ENCODE data around the gene TMEM129. TPM values are rescaled to one million over a fixed set of nuclear protein-coding genes. Genes with fewer than 3 reads are reported as not detected.

Gene TMEM129
- total RNA-seq, 1 donor from 2014 or later, result 192 TPM

- intact Hi-C loops (cut with DNase I), result no loop called here
- TF ChIP-seq, protein P1, sequence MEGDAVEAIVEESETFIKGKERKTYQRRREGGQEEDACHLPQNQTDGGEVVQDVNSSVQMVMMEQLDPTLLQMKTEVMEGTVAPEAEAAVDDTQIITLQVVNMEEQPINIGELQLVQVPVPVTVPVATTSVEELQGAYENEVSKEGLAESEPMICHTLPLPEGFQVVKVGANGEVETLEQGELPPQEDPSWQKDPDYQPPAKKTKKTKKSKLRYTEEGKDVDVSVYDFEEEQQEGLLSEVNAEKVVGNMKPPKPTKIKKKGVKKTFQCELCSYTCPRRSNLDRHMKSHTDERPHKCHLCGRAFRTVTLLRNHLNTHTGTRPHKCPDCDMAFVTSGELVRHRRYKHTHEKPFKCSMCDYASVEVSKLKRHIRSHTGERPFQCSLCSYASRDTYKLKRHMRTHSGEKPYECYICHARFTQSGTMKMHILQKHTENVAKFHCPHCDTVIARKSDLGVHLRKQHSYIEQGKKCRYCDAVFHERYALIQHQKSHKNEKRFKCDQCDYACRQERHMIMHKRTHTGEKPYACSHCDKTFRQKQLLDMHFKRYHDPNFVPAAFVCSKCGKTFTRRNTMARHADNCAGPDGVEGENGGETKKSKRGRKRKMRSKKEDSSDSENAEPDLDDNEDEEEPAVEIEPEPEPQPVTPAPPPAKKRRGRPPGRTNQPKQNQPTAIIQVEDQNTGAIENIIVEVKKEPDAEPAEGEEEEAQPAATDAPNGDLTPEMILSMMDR (IDR thresholded peaks at IDR 0.05), result no peak
- no peaks in the 10 kb centered on the region for H3K9me3 ChIP-seq
- H3K36me3 ChIP-seq, result no peaks in the 10 kb centered on the region
- no peak overlapping the region for H3K27ac ChIP-seq
- peaks cover 0 to 2% of the 10 kb centered on the region in 2 donors for H3K4me1 ChIP-seq
- no peak overlapping the region for H3K4me3 ChIP-seq
- DNase-seq (ENCODE audit: low spot score in 2 of 2), result no peak
- no peaks in the 10 kb centered on the region for H3K27me3 ChIP-seq
These were observed 32.2 kb upstream of the TMEM129 start for GRCh38 chr4:1753294-1753696.

DNA sequence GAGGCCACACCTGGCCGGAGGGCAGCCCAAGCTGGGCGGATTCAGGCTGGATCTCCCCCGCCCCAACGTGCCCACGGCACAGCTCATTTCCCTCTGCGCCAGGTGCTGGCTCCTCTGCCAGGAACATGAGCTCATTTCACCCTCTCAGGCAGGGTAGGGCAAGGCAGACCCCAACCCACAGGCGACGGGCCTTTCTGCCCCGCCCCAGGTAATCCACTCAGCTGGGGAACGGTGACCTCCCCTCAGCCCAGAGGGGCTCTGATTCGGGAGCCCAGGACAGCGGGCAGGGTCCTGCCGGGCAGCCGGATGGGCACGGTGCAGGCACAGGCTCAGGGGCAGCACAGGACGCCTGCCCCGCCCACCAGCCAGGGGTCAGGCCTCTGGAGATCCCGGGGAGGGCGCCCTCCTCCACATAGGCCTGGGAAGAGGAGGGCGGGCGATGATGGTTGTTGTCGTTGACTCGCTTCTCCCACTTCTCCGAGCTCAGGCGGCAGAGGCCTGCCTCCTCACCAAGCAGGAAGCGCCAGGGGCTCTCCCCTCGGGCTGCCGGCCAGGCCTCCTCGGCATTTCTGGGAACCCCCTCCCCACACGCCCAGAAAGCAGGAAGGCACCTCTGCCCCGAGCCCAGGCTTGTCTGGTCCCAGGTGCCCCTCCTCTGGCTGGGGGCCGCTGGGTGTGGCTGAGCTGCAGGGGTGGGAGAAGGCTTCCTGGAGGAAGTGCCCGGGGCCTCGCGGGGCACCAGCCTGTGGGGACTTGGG is 31.3 kb upstream of the TMEM129 start:
- intact Hi-C loops (cut with DNase I), result no loop called here
- no peaks in the 10 kb centered on the region for H3K27me3 ChIP-seq
- H3K4me1 ChIP-seq, result peaks cover 0 to 2% of the 10 kb centered on the region in 2 donors
- no peaks in the 10 kb centered on the region for H3K36me3 ChIP-seq
- TF ChIP-seq, protein P1 (IDR thresholded peaks at IDR 0.05), result no peak
- no peak for DNase-seq (ENCODE audit: low spot score in 2 of 2)
- no peaks in the 10 kb centered on the region for H3K9me3 ChIP-seq
- H3K4me3 ChIP-seq, result no peak overlapping the region
- no peak overlapping the region for H3K27ac ChIP-seq

- Histone ChIP-seq H3K27me3 (no peaks in the 10 kb centered on the region), H3K9me3 (no peaks in the 10 kb centered on the region), H3K27ac (no peak overlapping the region), H3K4me1 (peaks cover 0 to 2% of the 10 kb centered on the region in 2 donors), H3K36me3 (no peaks in the 10 kb centered on the region), H3K4me3 (no peak overlapping the region)
- intact Hi-C loops (cut with DNase I), result no loop called here
- DNase-seq (ENCODE audit: low spot score in 2 of 2), result no peak
- TF ChIP-seq, protein P1 (IDR thresholded peaks at IDR 0.05), result no peak
These were observed 30.8 kb upstream of the TMEM129 start for GRCh38 chr4:1751919-1752283.

DNA sequence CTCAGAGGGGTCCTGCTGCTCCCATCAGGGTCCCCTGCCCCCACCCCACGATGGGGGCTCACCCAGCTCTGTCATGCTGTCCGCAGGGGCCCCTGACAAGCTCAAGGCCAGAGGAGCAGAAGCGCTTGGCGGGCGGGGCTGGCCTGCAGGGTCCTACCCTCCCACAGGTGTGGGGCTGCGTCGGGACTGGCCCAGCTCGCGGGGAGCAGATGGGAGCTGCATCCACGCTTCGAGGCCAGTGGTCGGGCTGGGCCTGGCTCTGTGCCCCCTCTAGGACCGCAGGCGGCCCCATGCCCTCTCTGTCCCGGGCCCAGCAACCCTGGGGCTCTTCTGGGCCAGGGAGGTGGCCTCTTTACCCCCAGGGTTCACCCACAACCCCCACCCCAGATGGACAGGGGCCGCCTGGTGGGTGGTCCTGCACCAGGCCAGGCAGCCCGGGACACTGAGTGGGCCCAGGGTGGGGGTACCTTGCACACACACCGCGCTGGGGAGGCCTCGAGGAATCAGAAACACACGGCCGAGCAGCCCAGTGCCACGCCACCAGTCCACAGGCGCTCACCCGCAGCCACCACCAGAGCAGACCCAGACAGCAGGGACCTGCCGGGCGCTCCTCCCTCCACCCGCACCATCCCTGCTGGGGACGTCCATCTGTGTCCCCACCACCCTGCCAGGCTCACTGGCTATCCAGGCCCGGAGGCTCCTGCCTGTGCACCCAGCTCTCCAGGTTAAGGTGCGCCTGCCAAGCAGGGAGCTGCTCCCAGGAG is 30.2 kb upstream of the TMEM129 start:
- Histone ChIP-seq H3K27me3 (no peaks in the 10 kb centered on the region), H3K36me3 (no peaks in the 10 kb centered on the region), H3K4me3 (no peak overlapping the region), H3K9me3 (no peaks in the 10 kb centered on the region), H3K27ac (no peak overlapping the region), H3K4me1 (peaks cover 0 to 2% of the 10 kb centered on the region in 2 donors)
- no peak for DNase-seq (ENCODE audit: low spot score in 2 of 2)
- TF ChIP-seq, protein P1 (IDR thresholded peaks at IDR 0.05), result no peak
- intact Hi-C loops (cut with DNase I), result no loop called here

GRCh38 chr4:1750381-1751154 is 29.4 kb upstream of the TMEM129 start:
- TF ChIP-seq, protein P1 (IDR thresholded peaks at IDR 0.05), result no peak
- Histone ChIP-seq H3K9me3 (no peaks in the 10 kb centered on the region), H3K36me3 (no peaks in the 10 kb centered on the region), H3K4me1 (peaks cover 0 to 2% of the 10 kb centered on the region in 2 donors), H3K4me3 (no peak overlapping the region), H3K27me3 (no peaks in the 10 kb centered on the region), H3K27ac (no peak overlapping the region)
- intact Hi-C loops (cut with DNase I), result no loop called here
- DNase-seq (ENCODE audit: low spot score in 2 of 2), result no peak
